Non-pigmented ciliary epithelial cell (primary cell): ENCODE measurements around the gene OSBPL9.
"Not testable (repeated sequence)": the region's sequence is repeated elsewhere in the genome, so short reads cannot be mapped to it uniquely, and the experiment has no call there.

ENCODE experiments used
- DNase-seq: peaks from one replicate; pipeline ENCODE4 v3.0.0-alpha.2; 2010; ENCODE audit warnings: low read depth

The OSBPL9 gene

GRCh38 chr1:51610104-51610503 is 6.8 kb upstream of the OSBPL9 start:
- not testable (repeated sequence) for DNase-seq

GRCh38 chr1:51610637-51611036 is 6.3 kb upstream of the OSBPL9 start:
- DNase-seq = no peak

- no peak for DNase-seq
These were observed 4.4 kb upstream of the OSBPL9 start for GRCh38 chr1:51612447-51612961.

- no peak for DNase-seq
These were observed 1.1 kb upstream of the OSBPL9 start for GRCh38 chr1:51615780-51616291.

DNA sequence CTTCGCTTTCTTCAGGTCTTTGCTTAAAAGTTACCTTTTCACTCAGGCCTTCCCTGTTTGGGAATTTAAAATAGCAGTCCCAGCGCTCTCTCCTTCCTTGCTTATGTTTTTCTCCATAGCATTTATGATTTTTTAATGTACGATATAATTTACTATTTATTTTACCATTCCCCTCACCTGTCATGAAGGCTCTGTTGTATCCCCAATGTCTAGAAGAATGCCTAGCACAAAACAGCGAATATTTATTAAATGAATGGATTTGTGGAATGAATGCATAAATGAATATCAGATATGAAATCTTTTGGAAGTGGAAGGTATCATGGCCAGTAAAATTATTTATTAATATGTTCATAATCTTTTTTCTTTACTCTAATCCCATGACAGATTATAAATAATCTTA is 402 bp upstream of the OSBPL9 start:
- DNase-seq = no peak

GRCh38 chr1:51618715-51619114 is 1.8 kb downstream of the OSBPL9 start:
- DNase-seq = no peak

DNA sequence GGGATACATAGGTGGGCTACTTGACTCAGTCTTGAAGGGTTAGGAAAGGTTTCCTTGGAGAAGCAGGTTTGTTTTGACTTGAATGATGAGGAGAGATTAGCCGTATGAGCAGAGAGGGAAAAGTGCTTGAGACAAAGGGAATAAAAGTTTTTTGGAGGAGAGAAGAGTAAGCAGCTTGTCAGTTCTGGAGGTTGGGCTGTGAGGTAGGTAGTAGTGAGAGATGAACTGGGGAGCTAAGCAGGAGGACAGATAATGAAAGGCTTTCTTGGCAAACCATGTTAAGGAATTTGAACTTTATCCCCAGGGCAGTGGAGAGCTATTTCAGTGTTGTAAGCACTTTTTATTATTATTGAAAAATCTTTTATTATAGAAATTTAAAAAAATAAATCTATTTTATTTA is 3.6 kb downstream of the OSBPL9 start:
- no peak for DNase-seq

GRCh38 chr1:51621161-51621560 is 4.3 kb downstream of the OSBPL9 start:
- no peak for DNase-seq

DNA sequence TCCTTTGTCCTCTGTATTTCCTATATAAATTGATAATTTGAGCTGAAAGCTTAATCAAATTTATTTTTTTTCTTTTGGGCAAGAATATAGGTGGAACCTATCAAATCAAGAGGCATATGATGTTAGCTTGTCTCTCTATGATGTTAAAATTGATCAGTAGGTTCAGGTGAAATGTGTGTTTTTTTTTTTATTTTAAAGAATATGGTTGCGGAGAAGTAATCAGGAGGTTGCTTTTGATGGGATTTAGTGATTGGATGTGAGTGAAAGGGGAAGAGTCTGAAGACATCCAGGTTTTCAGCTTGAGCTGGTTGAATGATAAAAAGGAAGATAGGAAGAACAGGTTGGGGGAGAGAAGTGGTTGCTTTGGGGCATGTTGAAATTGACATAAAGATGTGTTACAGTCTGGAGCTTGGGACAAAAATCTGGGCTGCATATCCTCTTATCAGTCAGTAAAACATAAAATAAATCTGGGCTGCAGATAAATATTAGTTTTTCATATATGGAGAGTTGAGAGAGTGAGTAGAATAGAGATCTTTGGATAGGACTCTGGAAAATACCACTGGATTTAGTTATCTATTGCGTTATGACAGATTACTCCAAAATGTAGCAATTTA is 5.1 kb downstream of the OSBPL9 start:
- no peak for DNase-seq

DNA sequence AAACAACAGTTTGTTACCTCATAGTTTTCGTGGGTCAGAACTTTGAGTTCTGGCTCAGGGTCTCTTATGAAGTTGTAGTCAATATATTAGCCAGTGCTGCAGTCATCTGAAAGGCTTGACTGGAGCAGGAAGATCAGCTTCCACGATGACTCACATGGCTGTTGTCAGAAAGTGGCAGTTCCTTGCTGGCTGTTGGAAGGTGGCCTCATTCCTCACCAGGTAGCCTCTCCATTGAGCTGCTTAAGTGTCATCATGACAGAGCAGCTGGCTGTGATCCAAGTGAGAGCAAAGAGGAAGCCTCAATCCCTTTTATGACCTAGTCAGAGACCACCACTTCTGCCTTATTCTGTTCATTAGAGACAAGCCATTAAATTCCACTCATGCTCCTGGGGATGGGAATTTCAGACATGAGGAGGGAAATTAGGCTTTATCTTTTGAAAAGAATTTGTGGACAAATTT is 5.6 kb downstream of the OSBPL9 start:
- DNase-seq = peak; percentile 31

GRCh38 chr1:51623025-51623424 is 6.1 kb downstream of the OSBPL9 start:
- no peak for DNase-seq

DNA sequence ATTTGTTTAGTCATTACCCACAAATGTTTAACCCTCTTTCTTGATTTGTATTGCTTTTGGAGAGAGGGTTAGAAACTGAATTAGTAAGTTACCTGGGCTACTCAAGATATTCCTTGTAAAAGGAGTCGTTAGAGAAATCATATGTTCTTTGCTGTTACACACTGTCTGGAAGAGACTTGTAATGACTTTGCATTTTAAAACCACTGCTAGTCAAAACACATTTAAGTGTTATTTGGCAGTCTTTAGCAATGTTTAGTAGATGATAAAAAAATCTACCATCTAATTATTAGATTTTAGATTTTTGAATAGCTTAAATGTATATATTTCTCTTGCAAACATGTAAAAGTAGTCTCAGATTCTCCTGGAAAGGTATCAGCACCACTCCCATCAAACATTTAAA is 6.6 kb downstream of the OSBPL9 start:
- no peak for DNase-seq

DNA sequence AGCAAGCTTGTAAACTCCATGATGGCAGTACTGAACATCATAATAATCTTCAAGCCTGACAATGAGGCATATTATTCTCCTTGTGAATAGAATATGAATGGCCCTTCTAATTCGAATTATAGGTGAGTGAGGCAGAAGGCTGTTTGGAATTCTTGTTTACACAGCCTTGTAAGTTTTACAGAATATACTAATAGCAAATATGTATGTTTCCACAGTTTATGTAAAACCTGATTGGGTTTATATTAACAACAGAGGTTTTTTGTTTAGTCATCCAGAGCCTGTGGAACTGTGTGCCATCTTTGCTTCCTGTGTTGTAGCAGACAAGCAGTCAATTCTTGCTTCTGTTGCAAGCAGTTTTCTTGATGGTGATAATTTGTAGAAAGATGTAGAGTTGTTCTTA is 8.0 kb downstream of the OSBPL9 start:
- DNase-seq = no peak

- DNase-seq = no peak
These were observed 10.8 kb downstream of the OSBPL9 start for GRCh38 chr1:51627672-51628071.

- DNase-seq = no peak
These were observed 12.1 kb downstream of the OSBPL9 start for GRCh38 chr1:51628715-51629590.

GRCh38 chr1:51629918-51630317 is 13.0 kb downstream of the OSBPL9 start:
- DNase-seq = no peak

GRCh38 chr1:51630393-51630792 is 13.5 kb downstream of the OSBPL9 start:
- DNase-seq = no peak

- DNase-seq = no peak
These were observed 14.0 kb downstream of the OSBPL9 start for GRCh38 chr1:51630922-51631321.

DNA sequence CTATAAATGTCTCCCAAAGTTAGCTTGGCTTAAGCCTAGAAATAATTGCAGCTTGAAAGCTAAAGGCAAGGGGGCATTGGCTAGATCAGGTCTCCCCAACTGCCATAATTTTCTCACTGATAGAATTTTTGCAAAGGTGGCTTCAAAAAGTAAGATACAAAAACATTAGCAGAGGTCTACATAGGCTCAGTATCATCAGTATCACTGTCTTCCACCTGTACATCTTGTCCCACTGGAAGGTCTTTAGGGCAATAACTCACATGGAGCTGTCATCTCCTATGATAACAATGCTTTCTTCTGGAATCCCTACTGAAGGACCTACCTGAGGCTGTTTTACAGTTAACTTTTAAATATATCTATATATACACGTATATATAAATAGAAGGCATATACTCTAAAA is 14.9 kb downstream of the OSBPL9 start:
- no peak for DNase-seq

- DNase-seq = no peak
These were observed 17.7 kb downstream of the OSBPL9 start for GRCh38 chr1:51634618-51635017.

DNA sequence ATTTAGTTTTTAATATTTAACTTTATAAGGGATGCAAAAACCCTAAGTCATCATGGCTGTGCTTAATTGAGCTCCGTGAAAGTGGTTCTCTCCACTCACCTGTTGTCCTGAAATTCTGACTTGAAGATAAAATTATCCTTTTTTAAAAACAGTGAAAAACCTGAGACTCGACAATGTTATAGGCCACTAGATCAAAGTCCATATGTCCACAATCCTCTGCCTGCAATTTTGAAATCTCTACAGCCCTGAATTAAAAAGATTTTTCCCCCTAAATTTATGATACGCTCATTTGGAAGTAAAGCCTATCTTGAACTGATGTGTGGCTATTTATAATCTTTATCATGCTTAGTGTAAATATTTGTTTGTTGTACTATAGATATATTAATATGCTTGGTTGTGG is 18.7 kb downstream of the OSBPL9 start:
- no peak for DNase-seq

- no peak for DNase-seq
These were observed 19.3 kb downstream of the OSBPL9 start for GRCh38 chr1:51636191-51636590.
